ENCODE measurements around the gene TBC1D22B.

GRCh38 chr6:37334047-37334446 is 76.5 kb downstream of the TBC1D22B start:
- TF ChIP-seq CTCF (IDR thresholded peaks at IDR 0.05; ENCODE audit: low read depth, low read length, poor library complexity, severe bottlenecking), result no peak
- no peak for TF ChIP-seq EZH2phosphoT487 (IDR thresholded peaks at IDR 0.05; ENCODE audit: borderline replicate concordance, low read length)

All from DOHH2 (cell line).